ENCODE data around the gene DGKG.

DGKG gene

GRCh38 chr3:186315581-186316354 is 46.3 kb downstream of the DGKG start:
- DNase-seq (ENCODE audit: insufficient read length, low spot score) (no peak), FAIRE-seq (no peak)
- TF ChIP-seq POLR2A (IDR thresholded peaks at IDR 0.05; ENCODE audit: low read depth, low read length): no peak
- TF ChIP-seq TAF1 (IDR thresholded peaks at IDR 0.05; ENCODE audit: low read depth, low read length): no peak
- TF ChIP-seq POU2F2 (IDR thresholded peaks at IDR 0.05; ENCODE audit: low read depth, low read length): no peak
- TF ChIP-seq SPI1 (IDR thresholded peaks at IDR 0.05; ENCODE audit: low read depth, low read length): no peak
- TF ChIP-seq PAX5 (IDR thresholded peaks at IDR 0.05; ENCODE audit: insufficient read depth, low read length, severe bottlenecking): no peak
- no peak for TF ChIP-seq POLR2AphosphoS5 (IDR thresholded peaks at IDR 0.05; ENCODE audit: low read depth, low read length)

- no peak for TF ChIP-seq POLR2AphosphoS5 (IDR thresholded peaks at IDR 0.05; ENCODE audit: low read depth, low read length)
- TF ChIP-seq SPI1 (IDR thresholded peaks at IDR 0.05; ENCODE audit: low read depth, low read length): no peak
- no peak for TF ChIP-seq TAF1 (IDR thresholded peaks at IDR 0.05; ENCODE audit: low read depth, low read length)
- no peak for TF ChIP-seq PAX5 (IDR thresholded peaks at IDR 0.05; ENCODE audit: insufficient read depth, low read length, severe bottlenecking)
- TF ChIP-seq POU2F2 (IDR thresholded peaks at IDR 0.05; ENCODE audit: low read depth, low read length): no peak
- no peak for FAIRE-seq
- DNase-seq (ENCODE audit: insufficient read length, low spot score): no peak
Measured at GRCh38 chr3:186314896-186315295, 47.1 kb downstream of the DGKG start.

GRCh38 chr3:186311441-186311840 is 50.6 kb downstream of the DGKG start:
- no peak for TF ChIP-seq POLR2A (IDR thresholded peaks at IDR 0.05; ENCODE audit: low read depth, low read length)
- TF ChIP-seq PAX5 (IDR thresholded peaks at IDR 0.05; ENCODE audit: insufficient read depth, low read length, severe bottlenecking): no peak
- TF ChIP-seq POU2F2 (IDR thresholded peaks at IDR 0.05; ENCODE audit: low read depth, low read length): no peak
- no peak for TF ChIP-seq TAF1 (IDR thresholded peaks at IDR 0.05; ENCODE audit: low read depth, low read length)
- TF ChIP-seq SPI1 (IDR thresholded peaks at IDR 0.05; ENCODE audit: low read depth, low read length): no peak
- TF ChIP-seq POLR2AphosphoS5 (IDR thresholded peaks at IDR 0.05; ENCODE audit: low read depth, low read length): no peak
- FAIRE-seq (no peak), DNase-seq (ENCODE audit: insufficient read length, low spot score) (no peak)

GRCh38 chr3:186308549-186308948 is 53.5 kb downstream of the DGKG start:
- DNase-seq (ENCODE audit: insufficient read length, low spot score) (no peak), FAIRE-seq (no peak)
- no peak for TF ChIP-seq POLR2A (IDR thresholded peaks at IDR 0.05; ENCODE audit: low read depth, low read length)

GRCh38 chr3:186307594-186308221 is 54.3 kb downstream of the DGKG start:
- TF ChIP-seq PAX5 (IDR thresholded peaks at IDR 0.05; ENCODE audit: insufficient read depth, low read length, severe bottlenecking) (no peak), POU2F2 (IDR thresholded peaks at IDR 0.05; ENCODE audit: low read depth, low read length) (no peak), POLR2A (IDR thresholded peaks at IDR 0.05; ENCODE audit: low read depth, low read length) (no peak), TAF1 (IDR thresholded peaks at IDR 0.05; ENCODE audit: low read depth, low read length) (no peak), SPI1 (IDR thresholded peaks at IDR 0.05; ENCODE audit: low read depth, low read length) (no peak), POLR2AphosphoS5 (IDR thresholded peaks at IDR 0.05; ENCODE audit: low read depth, low read length) (no peak)
- FAIRE-seq (no peak), DNase-seq (ENCODE audit: insufficient read length, low spot score) (no peak)

GRCh38 chr3:186305286-186305685 is 56.7 kb downstream of the DGKG start:
- DNase-seq (ENCODE audit: insufficient read length, low spot score): no peak
- TF ChIP-seq POLR2A (IDR thresholded peaks at IDR 0.05; ENCODE audit: low read depth, low read length) (no peak), SPI1 (IDR thresholded peaks at IDR 0.05; ENCODE audit: low read depth, low read length) (no peak), POLR2AphosphoS5 (IDR thresholded peaks at IDR 0.05; ENCODE audit: low read depth, low read length) (no peak), POU2F2 (IDR thresholded peaks at IDR 0.05; ENCODE audit: low read depth, low read length) (no peak), PAX5 (IDR thresholded peaks at IDR 0.05; ENCODE audit: insufficient read depth, low read length, severe bottlenecking) (no peak), TAF1 (IDR thresholded peaks at IDR 0.05; ENCODE audit: low read depth, low read length) (no peak)
- FAIRE-seq: no peak

- FAIRE-seq (no peak), DNase-seq (ENCODE audit: insufficient read length, low spot score) (no peak)
- TF ChIP-seq POLR2AphosphoS5 (IDR thresholded peaks at IDR 0.05; ENCODE audit: low read depth, low read length) (no peak), TAF1 (IDR thresholded peaks at IDR 0.05; ENCODE audit: low read depth, low read length) (no peak), PAX5 (IDR thresholded peaks at IDR 0.05; ENCODE audit: insufficient read depth, low read length, severe bottlenecking) (no peak), POLR2A (IDR thresholded peaks at IDR 0.05; ENCODE audit: low read depth, low read length) (no peak)
Measured at GRCh38 chr3:186303965-186304364, 58.1 kb downstream of the DGKG start.

- TF ChIP-seq TAF1 (IDR thresholded peaks at IDR 0.05; ENCODE audit: low read depth, low read length) (no peak), POU2F2 (IDR thresholded peaks at IDR 0.05; ENCODE audit: low read depth, low read length) (no peak), PAX5 (IDR thresholded peaks at IDR 0.05; ENCODE audit: insufficient read depth, low read length, severe bottlenecking) (no peak), SPI1 (IDR thresholded peaks at IDR 0.05; ENCODE audit: low read depth, low read length) (no peak), POLR2A (IDR thresholded peaks at IDR 0.05; ENCODE audit: low read depth, low read length) (no peak), POLR2AphosphoS5 (IDR thresholded peaks at IDR 0.05; ENCODE audit: low read depth, low read length) (no peak)
- FAIRE-seq: no peak
- no peak for DNase-seq (ENCODE audit: insufficient read length, low spot score)
Measured at GRCh38 chr3:186299327-186299726, 62.7 kb downstream of the DGKG start.

GRCh38 chr3:186298876-186299275 is 63.2 kb downstream of the DGKG start:
- DNase-seq (ENCODE audit: insufficient read length, low spot score) (no peak), FAIRE-seq (no peak)
- TF ChIP-seq POLR2A (IDR thresholded peaks at IDR 0.05; ENCODE audit: low read depth, low read length) (no peak), TAF1 (IDR thresholded peaks at IDR 0.05; ENCODE audit: low read depth, low read length) (no peak), POU2F2 (IDR thresholded peaks at IDR 0.05; ENCODE audit: low read depth, low read length) (no peak), SPI1 (IDR thresholded peaks at IDR 0.05; ENCODE audit: low read depth, low read length) (no peak), POLR2AphosphoS5 (IDR thresholded peaks at IDR 0.05; ENCODE audit: low read depth, low read length) (no peak), PAX5 (IDR thresholded peaks at IDR 0.05; ENCODE audit: insufficient read depth, low read length, severe bottlenecking) (no peak)

GRCh38 chr3:186290796-186291195 is 71.2 kb downstream of the DGKG start:
- FAIRE-seq (no peak), DNase-seq (ENCODE audit: insufficient read length, low spot score) (no peak)
- no peak for TF ChIP-seq POU2F2 (IDR thresholded peaks at IDR 0.05; ENCODE audit: low read depth, low read length)
- no peak for TF ChIP-seq SPI1 (IDR thresholded peaks at IDR 0.05; ENCODE audit: low read depth, low read length)
- TF ChIP-seq POLR2AphosphoS5 (IDR thresholded peaks at IDR 0.05; ENCODE audit: low read depth, low read length): no peak
- no peak for TF ChIP-seq PAX5 (IDR thresholded peaks at IDR 0.05; ENCODE audit: insufficient read depth, low read length, severe bottlenecking)
- no peak for TF ChIP-seq TAF1 (IDR thresholded peaks at IDR 0.05; ENCODE audit: low read depth, low read length)
- TF ChIP-seq POLR2A (IDR thresholded peaks at IDR 0.05; ENCODE audit: low read depth, low read length): no peak
